ENCODE results near the gene TSPAN9.

TSPAN9 gene

DNA sequence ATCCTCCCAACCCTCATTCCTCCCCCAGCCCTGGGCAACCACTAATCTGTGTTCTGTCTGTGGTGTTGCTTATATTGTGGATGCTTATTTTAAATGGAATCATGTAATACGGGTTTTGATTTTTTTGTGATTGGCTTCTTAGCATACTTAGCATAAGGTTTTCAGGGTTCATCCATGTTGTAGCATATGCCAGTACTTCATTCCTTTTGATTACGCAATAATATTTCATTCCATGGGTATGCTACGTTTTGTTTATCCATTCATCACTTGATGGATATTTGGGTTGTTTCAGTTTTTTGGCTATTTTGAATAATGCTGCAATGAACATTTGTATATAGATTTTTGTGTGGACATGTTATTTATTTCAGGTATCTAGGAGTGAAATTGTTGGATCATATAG is 82.9 kb downstream of the TSPAN9 start:
- H3K4me3 ChIP-seq (ENCODE audit: low read depth, low read length), result no peak overlapping the region
- TF ChIP-seq, protein P1, sequence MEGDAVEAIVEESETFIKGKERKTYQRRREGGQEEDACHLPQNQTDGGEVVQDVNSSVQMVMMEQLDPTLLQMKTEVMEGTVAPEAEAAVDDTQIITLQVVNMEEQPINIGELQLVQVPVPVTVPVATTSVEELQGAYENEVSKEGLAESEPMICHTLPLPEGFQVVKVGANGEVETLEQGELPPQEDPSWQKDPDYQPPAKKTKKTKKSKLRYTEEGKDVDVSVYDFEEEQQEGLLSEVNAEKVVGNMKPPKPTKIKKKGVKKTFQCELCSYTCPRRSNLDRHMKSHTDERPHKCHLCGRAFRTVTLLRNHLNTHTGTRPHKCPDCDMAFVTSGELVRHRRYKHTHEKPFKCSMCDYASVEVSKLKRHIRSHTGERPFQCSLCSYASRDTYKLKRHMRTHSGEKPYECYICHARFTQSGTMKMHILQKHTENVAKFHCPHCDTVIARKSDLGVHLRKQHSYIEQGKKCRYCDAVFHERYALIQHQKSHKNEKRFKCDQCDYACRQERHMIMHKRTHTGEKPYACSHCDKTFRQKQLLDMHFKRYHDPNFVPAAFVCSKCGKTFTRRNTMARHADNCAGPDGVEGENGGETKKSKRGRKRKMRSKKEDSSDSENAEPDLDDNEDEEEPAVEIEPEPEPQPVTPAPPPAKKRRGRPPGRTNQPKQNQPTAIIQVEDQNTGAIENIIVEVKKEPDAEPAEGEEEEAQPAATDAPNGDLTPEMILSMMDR (IDR thresholded peaks at IDR 0.05; ENCODE audit: borderline replicate concordance, insufficient read depth, low read depth, low read length), result no peak

DNA sequence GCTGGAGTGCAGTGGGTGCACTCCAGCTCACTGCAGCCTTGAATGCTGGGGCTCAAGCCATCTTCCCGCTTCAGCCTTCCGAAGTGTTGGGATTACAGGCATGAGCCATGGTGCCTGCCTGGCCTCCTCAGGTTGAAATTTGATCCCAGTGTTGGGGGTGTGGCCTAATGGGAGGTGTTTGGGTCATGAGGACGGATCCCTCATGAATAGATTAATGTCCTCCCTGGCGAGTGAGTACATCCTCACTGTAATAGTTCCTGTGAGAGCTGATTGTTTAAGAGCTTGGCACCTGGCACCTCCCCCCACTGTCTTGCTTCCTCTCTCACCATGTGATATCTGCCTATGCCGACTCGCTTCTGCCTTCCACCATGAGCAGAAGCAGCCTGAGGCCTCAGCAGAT is 84.7 kb downstream of the TSPAN9 start:
- H3K4me3 ChIP-seq (ENCODE audit: low read depth, low read length), result no peak overlapping the region
- TF ChIP-seq, protein P1 (IDR thresholded peaks at IDR 0.05; ENCODE audit: borderline replicate concordance, insufficient read depth, low read depth, low read length), result no peak

DNA sequence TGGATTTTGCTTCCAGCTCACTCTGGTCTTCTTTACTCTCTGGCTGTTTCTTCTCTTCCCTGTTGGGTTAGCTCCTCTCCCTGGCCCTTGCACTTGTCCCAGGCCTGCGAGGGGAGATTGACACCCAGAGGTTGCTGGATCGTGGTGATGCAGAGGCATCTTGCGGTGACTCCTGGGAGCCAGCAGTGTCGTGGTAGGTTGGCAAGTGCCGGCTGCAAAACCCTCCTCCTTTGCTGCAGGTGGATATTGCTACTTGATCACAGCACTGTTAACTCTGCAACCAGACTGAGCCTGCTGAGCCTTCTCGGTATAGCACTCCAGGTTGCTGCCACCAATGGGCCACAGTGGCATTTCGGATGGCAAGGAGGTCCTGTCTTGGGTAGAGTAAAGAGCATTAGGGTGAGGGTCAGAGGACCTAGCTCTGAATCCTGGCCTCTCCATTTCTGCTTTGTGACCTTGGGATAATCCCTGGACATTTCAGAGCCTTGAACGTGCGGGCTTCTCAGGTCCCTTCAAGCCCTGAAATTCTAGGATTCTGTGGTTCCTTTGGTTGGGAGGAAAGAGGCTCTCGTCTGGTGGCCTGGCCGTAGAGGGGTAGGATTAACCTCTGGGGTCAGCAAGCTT is 87.4 kb downstream of the TSPAN9 start:
- no peak overlapping the region for H3K4me3 ChIP-seq (ENCODE audit: low read depth, low read length)
- TF ChIP-seq, protein P1 (IDR thresholded peaks at IDR 0.05; ENCODE audit: borderline replicate concordance, insufficient read depth, low read depth, low read length), result no peak

DNA sequence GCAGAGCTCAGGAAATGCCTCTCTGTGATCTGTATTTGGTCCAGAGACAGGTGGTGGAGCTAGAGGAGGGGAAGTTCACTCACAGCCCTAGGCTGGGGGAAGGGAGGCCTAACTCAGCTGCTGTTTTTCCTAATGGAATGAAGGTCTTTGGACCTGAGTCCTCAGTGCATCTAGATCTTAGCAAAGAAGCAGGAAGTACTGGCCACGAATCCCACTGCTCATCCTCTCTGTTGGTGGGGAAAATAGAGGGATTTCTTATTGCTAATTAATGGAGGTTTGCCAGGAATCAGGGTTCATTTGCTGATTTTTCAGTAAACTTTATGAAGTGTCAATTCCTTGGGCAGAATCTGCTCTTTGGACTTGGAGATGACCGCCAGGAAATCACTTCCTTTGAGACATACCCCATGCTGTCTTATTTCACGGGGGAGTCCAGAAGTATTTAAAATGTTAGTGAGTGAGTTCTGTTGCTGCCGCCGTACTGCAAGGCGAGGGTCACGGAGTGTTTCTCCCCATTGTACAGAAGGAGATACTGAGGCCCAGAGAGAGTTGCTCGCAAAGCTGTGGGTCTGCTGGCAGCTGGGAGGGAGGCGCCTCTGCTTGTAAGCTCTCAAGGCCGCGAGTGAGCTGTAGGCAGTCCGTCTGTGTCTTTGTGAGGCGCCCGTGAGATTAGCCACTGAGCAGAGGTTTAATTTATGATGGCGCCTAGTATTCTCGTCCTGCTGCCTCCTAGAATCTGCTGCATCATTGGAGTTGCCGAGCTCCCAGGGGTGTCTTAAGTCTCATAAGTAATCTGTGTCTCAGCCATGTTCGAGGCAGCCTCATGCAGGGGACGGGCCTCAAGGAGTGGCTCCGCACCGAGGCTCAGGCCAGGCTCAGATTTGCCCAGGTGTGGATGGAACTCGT is 88.2 kb downstream of the TSPAN9 start:
- no peak overlapping the region for H3K4me3 ChIP-seq (ENCODE audit: low read depth, low read length)
- TF ChIP-seq, protein P1 (IDR thresholded peaks at IDR 0.05; ENCODE audit: borderline replicate concordance, insufficient read depth, low read depth, low read length), result no peak

DNA sequence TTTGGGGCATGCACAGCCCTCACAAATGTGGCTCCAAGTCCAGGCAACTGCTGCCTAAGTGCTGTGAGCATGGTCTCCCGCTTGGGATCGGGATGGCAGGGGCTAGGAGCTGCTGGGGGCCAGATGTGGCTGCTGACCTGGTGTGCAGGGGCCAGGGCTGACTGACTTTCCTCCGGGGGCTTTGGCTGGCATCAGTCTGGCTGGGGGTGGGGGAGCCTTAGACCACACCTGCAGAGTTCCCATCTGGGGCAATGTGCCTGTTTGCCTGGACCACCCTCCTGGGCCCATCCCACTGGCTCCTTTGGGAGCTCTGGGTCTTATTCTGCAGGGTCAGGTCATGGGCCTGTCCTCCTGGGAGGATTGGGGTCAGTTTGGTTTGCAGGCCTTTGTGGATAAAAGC is 90.5 kb downstream of the TSPAN9 start:
- TF ChIP-seq, protein P1 (IDR thresholded peaks at IDR 0.05; ENCODE audit: borderline replicate concordance, insufficient read depth, low read depth, low read length), result no peak
- no peak overlapping the region for H3K4me3 ChIP-seq (ENCODE audit: low read depth, low read length)

DNA sequence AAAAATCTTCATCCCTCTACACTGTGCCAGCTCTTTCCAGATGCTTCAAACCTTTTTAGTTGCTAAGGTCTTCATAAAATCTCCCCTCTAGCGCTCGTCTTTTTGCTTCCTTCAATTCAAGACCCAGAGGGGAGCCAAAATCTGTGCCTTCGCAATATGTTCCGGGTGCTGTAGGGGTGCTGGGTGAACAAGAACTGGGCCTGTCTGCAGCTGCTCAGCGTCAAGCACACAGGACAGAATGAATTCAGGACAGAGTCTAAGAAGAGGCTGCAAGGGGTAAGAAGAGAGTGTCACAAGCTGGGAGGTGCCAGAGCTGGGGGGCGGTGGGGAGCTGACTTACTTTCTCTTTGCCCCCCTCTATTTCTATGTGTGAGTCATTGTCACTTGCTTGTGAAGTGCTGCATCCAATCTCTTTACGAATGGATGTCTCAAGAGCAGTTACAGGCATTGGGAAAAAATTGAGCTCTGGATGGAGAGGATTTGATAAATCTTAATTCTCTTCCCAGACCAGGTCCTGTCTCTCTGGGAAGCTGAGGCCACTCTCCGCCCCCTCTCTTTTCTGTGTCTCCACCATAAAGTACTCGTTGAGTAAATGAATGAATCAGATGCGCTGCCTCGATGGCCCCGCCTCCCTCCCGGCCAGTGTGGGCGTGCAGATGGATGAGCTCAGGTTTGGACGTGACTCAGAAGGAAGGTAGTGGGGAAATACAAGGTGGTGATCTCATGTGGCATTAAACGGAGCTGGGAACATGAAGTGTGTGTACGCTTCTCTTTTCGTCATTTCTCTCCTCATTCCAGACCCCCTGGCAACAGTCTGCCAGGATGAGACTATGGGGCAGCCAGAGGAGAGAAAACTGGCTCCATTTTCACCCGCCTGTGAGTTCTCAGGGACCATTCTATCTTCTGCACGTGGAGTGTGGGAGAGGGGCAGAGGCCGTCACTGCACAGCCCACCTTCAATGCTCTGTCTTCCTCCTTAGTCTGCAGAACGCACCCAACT is 91.3 kb downstream of the TSPAN9 start:
- TF ChIP-seq, protein P1 (IDR thresholded peaks at IDR 0.05; ENCODE audit: borderline replicate concordance, insufficient read depth, low read depth, low read length), result no peak

More for the DNA sequence above, 91.3 kb downstream of the TSPAN9 start:
- no peak overlapping the region for H3K4me3 ChIP-seq (ENCODE audit: low read depth, low read length)
